Effector CD4-positive, alpha-beta T cell (primary cell): ENCODE data around the gene SCAP.
"Not testable (repeated sequence)": the region's sequence is repeated elsewhere in the genome, so short reads cannot be mapped to it uniquely, and the experiment has no call there.

Source experiments
- DNase-seq: peaks from one replicate; pipeline ENCODE4 v3.0.0-alpha.2; 2020

SCAP gene

GRCh38 chr3:47480267-47480666 is 4.5 kb upstream of the SCAP start:
- not testable (repeated sequence) for DNase-seq

- DNase-seq: no peak
These were observed 4.1 kb upstream of the SCAP start for GRCh38 chr3:47479826-47480160.

- DNase-seq: no peak
These were observed 2.3 kb upstream of the SCAP start for GRCh38 chr3:47478022-47478421.

GRCh38 chr3:47476644-47477199 is 981 bp upstream of the SCAP start:
- no peak for DNase-seq

- no peak for DNase-seq
These were observed 537 bp upstream of the SCAP start for GRCh38 chr3:47476330-47476626.

GRCh38 chr3:47475029-47475569 is 642 bp downstream of the SCAP start:
- no peak for DNase-seq

- DNase-seq: no peak
These were observed 2.4 kb downstream of the SCAP start for GRCh38 chr3:47473391-47473790.

GRCh38 chr3:47469616-47470015 is 6.1 kb downstream of the SCAP start:
- no peak for DNase-seq

- not testable (repeated sequence) for DNase-seq
These were observed 7.4 kb downstream of the SCAP start for GRCh38 chr3:47468315-47468714.

- DNase-seq: no peak
These were observed 11.2 kb downstream of the SCAP start for GRCh38 chr3:47464588-47464987.

GRCh38 chr3:47459534-47460085 is 16.1 kb downstream of the SCAP start:
- DNase-seq: not testable (repeated sequence)

GRCh38 chr3:47456984-47457383 is 18.8 kb downstream of the SCAP start:
- no peak for DNase-seq

GRCh38 chr3:47455806-47456452 is 19.8 kb downstream of the SCAP start:
- DNase-seq: no peak

GRCh38 chr3:47452453-47453215 is 23.1 kb downstream of the SCAP start:
- no peak for DNase-seq

- no peak for DNase-seq
These were observed 31.6 kb downstream of the SCAP start for GRCh38 chr3:47444103-47444502.

- no peak for DNase-seq
These were observed 32.1 kb downstream of the SCAP start for GRCh38 chr3:47443611-47443995.

GRCh38 chr3:47441796-47442551 is 33.8 kb downstream of the SCAP start:
- DNase-seq: no peak

- DNase-seq: no peak
These were observed 35.6 kb downstream of the SCAP start for GRCh38 chr3:47440131-47440530.

- DNase-seq: no peak
These were observed 39.6 kb downstream of the SCAP start for GRCh38 chr3:47436180-47436579.

- DNase-seq: no peak
These were observed 40.9 kb downstream of the SCAP start for GRCh38 chr3:47434849-47435248.

- DNase-seq: no peak
These were observed 41.9 kb downstream of the SCAP start for GRCh38 chr3:47433796-47434195.

GRCh38 chr3:47432673-47433072 is 43.1 kb downstream of the SCAP start:
- DNase-seq: no peak

- DNase-seq: no peak
These were observed 44.5 kb downstream of the SCAP start for GRCh38 chr3:47431225-47431624.
